Smooth muscle cell (in vitro differentiated cells): ENCODE data around the gene PTCD1. TPM values are rescaled to one million over a fixed set of nuclear protein-coding genes. Genes with fewer than 3 reads are reported as not detected.
A peak's percentile ranks its signal among the peaks of the same experiment; 100 is the strongest.

Experiments
- DNase-seq: peaks from one replicate; lab custom pipeline; 2025; ENCODE audit not compliant: unreplicated experiment; lab: John Stamatoyannopoulos, UW
- H2AFZ ChIP-seq: fragments of 200-600 bp; sonication (generic); 2 replicates; pipeline ENCODE4 v1.6.0; 2016; ENCODE audit warnings: antibody characterized with exemption, low read depth, mild to moderate bottlenecking
- H3F3A ChIP-seq: fragments of 200-600 bp; sonication (generic); 2 replicates; pipeline ENCODE4 v1.6.0; 2017; ENCODE audit warnings: antibody characterized with exemption, low read depth
- H3K27ac ChIP-seq: fragments of 200-600 bp; sonication (generic); 2 replicates; pipeline ENCODE4 v1.5.1; 2016; ENCODE audit warnings: low read depth, mild to moderate bottlenecking
- H3K27me3 ChIP-seq: fragments of 200-600 bp; sonication (generic); 2 replicates; pipeline ENCODE4 v1.6.1; 2016; ENCODE audit warnings: low read depth, mild to moderate bottlenecking
- H3K36me3 ChIP-seq: fragments of 200-600 bp; sonication (generic); 2 replicates; pipeline ENCODE4 v1.5.1; 2016; ENCODE audit warnings: low read depth
- H3K4me1 ChIP-seq: fragments of 200-600 bp; sonication (generic); 2 replicates; pipeline ENCODE4 v1.5.1; 2016; ENCODE audit warnings: low read depth
- H3K4me2 ChIP-seq: fragments of 200-600 bp; sonication (generic); 2 replicates; pipeline ENCODE4 v1.6.0; 2016; ENCODE audit warnings: mild to moderate bottlenecking
- H3K4me3 ChIP-seq: fragments of 200-600 bp; sonication (generic); 2 replicates; pipeline ENCODE4 v1.5.1; 2016; ENCODE audit warnings: mild to moderate bottlenecking
- H3K79me2 ChIP-seq: fragments of 200-600 bp; sonication (generic); 2 replicates; pipeline ENCODE4 v1.6.0; 2016; ENCODE audit warnings: low read depth, mild to moderate bottlenecking
- H3K9ac ChIP-seq: fragments of 200-600 bp; sonication (generic); 2 replicates; pipeline ENCODE4 v1.6.0; 2016; ENCODE audit warnings: low read depth
- H3K9me3 ChIP-seq: fragments of 200-600 bp; sonication (generic); replicated peaks from 2 replicates; pipeline ENCODE4 v1.5.1; 2016; ENCODE audit warnings: low read depth
- H4K20me1 ChIP-seq: fragments of 200-600 bp; sonication (generic); 2 replicates; pipeline ENCODE4 v1.6.0; 2016; ENCODE audit warnings: low read depth
- CTCF ChIP-seq: fragments of 200-600 bp; sonication (generic); IDR thresholded peaks from 2 replicates; pipeline ENCODE4 v1.5.1; 2017; ENCODE audit warnings: borderline replicate concordance, mild to moderate bottlenecking, antibody characterized with exemption; ENCODE audit not compliant: insufficient read depth, poor library complexity, severe bottlenecking
- WGBS: methylation state at CpG from one replicate; pipeline ENCODE4 v1.1.7; 2016; ENCODE audit warnings: low lambda C conversion rate; 5-methylcytosine and 5-hydroxymethylcytosine counted together
- polyA plus RNA-seq: library from polyadenylated mRNA; unstranded; fragments of >200 nt; fragmentation: Nextera tagmentation; extraction: Ambion mirVana; gene quantifications from 2 replicates; pipeline ENCODE4 v1.2.1, GENCODE V29; 2016
- total RNA-seq: library from RNA; depleted of rRNA; stranded (reverse); fragments of >200 nt; gene quantifications from 2 replicates; pipeline ENCODE4 v1.2.3, GENCODE V29; 2014

Gene PTCD1, protein sequence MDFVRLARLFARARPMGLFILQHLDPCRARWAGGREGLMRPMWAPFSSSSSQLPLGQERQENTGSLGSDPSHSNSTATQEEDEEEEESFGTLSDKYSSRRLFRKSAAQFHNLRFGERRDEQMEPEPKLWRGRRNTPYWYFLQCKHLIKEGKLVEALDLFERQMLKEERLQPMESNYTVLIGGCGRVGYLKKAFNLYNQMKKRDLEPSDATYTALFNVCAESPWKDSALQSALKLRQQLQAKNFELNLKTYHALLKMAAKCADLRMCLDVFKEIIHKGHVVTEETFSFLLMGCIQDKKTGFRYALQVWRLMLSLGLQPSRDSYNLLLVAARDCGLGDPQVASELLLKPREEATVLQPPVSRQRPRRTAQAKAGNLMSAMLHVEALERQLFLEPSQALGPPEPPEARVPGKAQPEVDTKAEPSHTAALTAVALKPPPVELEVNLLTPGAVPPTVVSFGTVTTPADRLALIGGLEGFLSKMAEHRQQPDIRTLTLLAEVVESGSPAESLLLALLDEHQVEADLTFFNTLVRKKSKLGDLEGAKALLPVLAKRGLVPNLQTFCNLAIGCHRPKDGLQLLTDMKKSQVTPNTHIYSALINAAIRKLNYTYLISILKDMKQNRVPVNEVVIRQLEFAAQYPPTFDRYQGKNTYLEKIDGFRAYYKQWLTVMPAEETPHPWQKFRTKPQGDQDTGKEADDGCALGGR
- total RNA-seq: 2.7 and 10.8 TPM in 2 replicates
- polyA plus RNA-seq: 4.5 and 6.6 TPM in 2 replicates

- Histone ChIP-seq H3K4me2 (peak within 1 kb of the TSS; percentile 87), H3F3A (no peaks in the 10 kb centered on the region), H3K9me3 (no peaks in the 10 kb centered on the region), H3K9ac (peak within 1 kb of the TSS; percentile 85), H3K36me3 (no peaks in the 10 kb centered on the region), H3K4me1 (peaks cover 12% of the 10 kb centered on the region), H3K4me3 (peak within 1 kb of the TSS; percentile 84), H2AFZ (peak within 1 kb of the TSS; percentile 82), H4K20me1 (peaks cover 18% of the 10 kb centered on the region), H3K79me2 (peaks cover 46% of the 10 kb centered on the region), H3K27me3 (no peaks in the 10 kb centered on the region), H3K27ac (peak within 1 kb of the TSS; percentile 61)
- no peak for TF ChIP-seq CTCF
- peak; percentile 91 for DNase-seq
- 1% methylated on average over 58 of the region's 89 CpGs for WGBS
Observed at GRCh38 chr7:99438573-99439480, at the start of gene PTCD1, which contains the start of gene CPSF4. Gene PTCD1, minus strand, starts transcription at chr7:99438798. Its CDS starts 3,556 bp downstream, at chr7:99435242. Gene CPSF4, plus strand, starts transcription at chr7:99438943. Its CDS starts 140 bp downstream, at chr7:99439083.

DNA sequence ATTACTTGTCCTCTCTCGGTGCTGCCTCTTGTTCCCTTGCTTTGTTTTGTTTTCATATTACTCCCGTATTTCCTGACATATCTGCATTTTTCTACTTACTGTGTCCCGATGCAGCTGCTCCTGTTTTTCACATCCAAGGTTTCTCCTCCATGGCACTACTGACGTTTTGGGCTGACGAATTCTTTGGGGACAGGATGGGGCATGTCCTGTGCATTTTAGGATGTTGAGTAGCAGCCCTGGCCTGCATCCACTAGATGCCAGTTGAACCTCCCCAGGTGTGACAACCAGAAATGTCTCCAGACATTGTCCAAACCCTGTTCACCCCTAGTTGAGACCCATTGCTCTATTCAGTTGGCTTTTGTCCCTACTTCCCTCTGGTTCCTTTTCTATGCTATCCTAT lies 46.5 kb upstream of the PTCD1 start:
- no peaks in the 10 kb centered on the region for H3K4me1 ChIP-seq
- H3K4me3 ChIP-seq: no peak overlapping the region
- H3K27me3 ChIP-seq: no peaks in the 10 kb centered on the region
- no peaks in the 10 kb centered on the region for H4K20me1 ChIP-seq
- peaks cover 6% of the 10 kb centered on the region for H3K36me3 ChIP-seq
- H3F3A ChIP-seq: no peaks in the 10 kb centered on the region
- no peak overlapping the region for H3K4me2 ChIP-seq
- H2AFZ ChIP-seq: no peak overlapping the region
- H3K9me3 ChIP-seq: no peaks in the 10 kb centered on the region
- no peak overlapping the region for H3K9ac ChIP-seq
- TF ChIP-seq CTCF: no peak
- WGBS: 93% methylated on average over 5 of the region's 5 CpGs
- H3K79me2 ChIP-seq: peaks cover 6% of the 10 kb centered on the region
- H3K27ac ChIP-seq: no peak overlapping the region
- no peak for DNase-seq

DNA sequence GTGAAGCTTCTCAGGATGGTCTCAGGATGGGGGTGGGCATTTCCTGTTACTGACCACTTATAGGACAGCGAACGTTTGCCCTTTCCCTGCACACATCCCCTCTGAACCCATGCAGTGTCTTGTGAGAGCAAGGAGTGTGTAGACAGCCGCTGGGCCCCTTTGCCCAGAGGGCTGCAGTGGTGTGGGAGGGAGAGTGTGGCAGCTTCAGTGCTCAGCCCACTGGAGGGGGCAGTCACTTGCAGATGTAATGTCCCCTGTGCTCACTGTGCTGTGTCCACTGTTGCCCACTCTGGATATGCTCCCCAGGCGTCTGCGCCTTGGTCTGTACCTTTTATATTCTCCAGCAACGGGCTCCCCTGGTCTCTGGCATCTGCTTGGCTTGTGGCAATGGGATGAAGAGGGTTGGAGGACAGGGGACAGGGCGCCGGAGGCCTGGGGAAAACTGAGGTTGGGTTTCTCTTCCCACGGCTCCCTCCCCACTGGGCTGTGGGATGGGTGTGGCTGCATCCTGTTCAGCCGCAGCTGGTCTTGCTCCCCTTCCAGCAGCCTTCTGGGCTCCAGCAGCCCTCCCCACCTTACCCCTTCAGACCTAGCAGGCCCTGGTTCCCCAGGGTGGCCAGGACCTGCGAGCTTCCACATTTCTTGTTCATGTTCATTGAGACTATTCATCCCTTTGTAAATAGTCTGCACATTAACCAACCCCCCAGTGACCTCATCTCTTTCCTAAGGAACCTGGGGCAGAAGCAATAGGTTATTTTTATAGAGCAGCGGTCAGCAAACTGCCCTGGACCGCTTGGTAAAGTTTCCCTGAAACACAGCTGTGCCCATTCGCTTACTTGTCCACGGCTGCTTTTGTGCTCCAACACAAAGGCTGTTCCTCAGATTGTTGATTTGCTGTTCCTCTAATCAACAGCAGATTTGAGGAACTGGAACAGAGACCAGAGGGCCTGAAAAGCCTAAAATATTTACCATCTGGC lies 40.2 kb upstream of the PTCD1 start:
- no peak overlapping the region for H3K4me2 ChIP-seq
- no peaks in the 10 kb centered on the region for H3F3A ChIP-seq
- H2AFZ ChIP-seq: no peak overlapping the region
- WGBS: 94% methylated on average over 15 of the region's 15 CpGs
- DNase-seq: no peak
- H3K9ac ChIP-seq: no peak overlapping the region
- H3K4me3 ChIP-seq: no peak overlapping the region
- peaks cover 53% of the 10 kb centered on the region for H3K79me2 ChIP-seq
- no peak for TF ChIP-seq CTCF
- H3K9me3 ChIP-seq: no peaks in the 10 kb centered on the region
- H4K20me1 ChIP-seq: peaks cover 10% of the 10 kb centered on the region
- peaks cover 6% of the 10 kb centered on the region for H3K36me3 ChIP-seq
- H3K27me3 ChIP-seq: no peaks in the 10 kb centered on the region
- no peaks in the 10 kb centered on the region for H3K4me1 ChIP-seq
- H3K27ac ChIP-seq: no peak overlapping the region
